HuH-7.5 (cell line): ENCODE measurements around the gene PDLIM5.
"Not testable (repeated sequence)": the region's sequence is repeated elsewhere in the genome, so short reads cannot be mapped to it uniquely, and the experiment has no call there.

Experiments
- DNase-seq: peaks from one replicate; pipeline ENCODE4 v3.0.0; 2011; ENCODE audit warnings: low spot score

Gene PDLIM5

GRCh38 chr4:94598758-94599157 lies 147.0 kb downstream of the PDLIM5 start:
- no peak for DNase-seq

DNA sequence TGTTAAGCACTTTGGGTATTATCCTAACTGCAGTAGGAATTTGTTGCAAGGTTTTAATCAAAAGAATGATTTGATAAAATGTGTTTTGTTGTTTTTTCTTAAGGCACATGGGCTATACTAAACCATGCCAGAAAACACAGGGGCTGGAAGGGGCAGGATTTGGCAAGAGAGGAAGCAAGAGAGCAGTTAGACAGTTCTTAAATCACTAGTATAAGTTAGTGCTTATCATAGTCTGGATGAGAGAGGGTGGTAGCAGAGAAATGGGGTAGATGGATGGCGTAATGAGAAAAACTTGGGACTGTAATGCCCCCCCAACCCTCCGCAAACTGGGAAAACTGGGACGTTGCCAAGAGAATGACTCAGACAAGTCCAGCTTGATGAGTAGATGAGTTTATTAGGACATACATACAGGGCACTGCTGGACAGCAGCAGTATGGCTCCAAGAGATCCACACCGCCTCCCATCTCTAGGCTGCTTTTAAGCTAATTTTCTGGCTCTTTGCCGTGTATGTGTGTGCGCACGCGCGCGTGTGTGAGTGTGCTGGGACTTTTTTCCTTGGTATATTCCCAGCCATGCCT lies 151.5 kb downstream of the PDLIM5 start:
- no peak for DNase-seq

DNA sequence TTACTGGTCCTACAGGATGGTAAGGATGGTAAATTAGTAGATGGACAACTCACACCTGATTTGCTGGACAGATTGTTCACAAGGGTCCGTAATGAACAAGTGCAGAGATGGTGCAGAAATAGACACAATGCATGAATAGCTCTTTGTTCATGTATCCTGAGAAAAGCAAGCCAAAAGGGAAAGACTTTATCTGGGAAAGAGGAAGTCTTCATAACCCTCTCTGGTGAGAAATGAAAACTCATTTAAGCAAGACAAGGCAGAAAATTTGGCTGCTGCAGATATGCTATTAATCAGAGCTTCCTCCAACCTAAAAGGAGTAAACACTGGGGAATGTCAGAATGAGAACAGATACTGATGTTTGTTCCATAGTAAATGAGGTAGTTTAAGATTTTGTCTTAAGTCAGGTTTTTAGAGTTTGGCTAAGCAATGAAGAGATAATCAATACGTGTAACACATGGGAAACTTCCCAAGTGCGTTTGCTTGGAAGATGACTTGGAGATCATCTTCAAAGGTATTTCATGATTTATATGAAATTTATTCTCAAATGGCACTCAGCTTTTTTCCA lies 153.6 kb downstream of the PDLIM5 start:
- DNase-seq, result no peak

DNA sequence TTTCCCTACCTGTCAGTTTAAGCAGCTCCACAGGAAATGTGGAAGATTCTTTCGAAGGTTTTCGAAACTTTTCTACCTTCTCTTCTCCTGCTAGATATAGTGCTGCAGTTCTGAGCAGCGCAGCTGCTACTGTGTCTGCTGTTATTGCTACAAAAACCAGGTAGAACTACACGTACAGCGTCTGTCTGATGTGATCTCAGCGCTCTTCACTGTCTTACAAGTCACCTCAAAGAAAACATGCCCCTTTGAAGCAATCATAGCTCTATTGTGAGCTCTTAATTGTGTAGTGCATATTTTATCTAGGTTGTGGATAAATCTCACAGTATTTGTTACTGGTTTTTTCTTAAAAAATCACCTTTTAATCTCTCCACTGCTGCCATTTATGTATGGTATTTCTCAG lies 158.4 kb downstream of the PDLIM5 start:
- DNase-seq, result no peak

DNA sequence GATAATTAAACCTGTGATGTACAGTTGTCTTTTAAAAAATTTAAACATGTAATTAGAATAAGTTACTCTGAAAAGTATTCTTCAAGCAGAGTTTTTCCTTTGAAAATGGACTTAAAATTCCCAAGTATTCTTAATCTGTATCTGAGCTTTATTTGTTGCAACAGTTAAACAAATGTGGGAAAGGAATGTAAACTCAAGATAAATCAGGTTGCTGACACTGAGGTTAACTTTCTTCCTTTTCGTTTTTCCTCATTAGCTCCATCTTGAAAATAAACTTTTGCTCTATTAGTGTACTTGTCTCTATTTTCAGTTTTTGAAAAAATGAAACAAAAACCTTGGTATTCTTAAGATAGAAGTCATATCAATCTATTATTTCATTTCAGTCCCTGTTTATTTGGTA lies 161.5 kb downstream of the PDLIM5 start:
- no peak for DNase-seq

DNA sequence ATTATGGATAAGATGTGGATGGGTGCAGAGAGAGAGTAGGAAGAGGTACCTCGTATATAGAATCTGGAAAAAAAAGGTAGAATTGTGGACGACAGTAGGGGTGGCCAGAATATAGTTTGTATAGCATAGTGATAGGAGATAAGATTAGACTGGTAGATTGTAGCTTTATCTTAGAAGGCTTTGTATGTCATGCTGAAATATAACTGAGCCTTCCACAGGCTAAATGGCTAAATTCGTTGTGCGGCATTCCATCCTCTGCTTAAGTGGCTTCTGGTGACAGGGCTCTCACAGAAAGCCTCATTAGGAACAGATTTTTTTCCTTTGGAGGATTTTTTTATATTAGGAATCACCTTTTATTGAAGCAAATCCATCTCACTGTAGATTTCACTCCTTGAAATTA lies 163.7 kb downstream of the PDLIM5 start:
- no peak for DNase-seq

DNA sequence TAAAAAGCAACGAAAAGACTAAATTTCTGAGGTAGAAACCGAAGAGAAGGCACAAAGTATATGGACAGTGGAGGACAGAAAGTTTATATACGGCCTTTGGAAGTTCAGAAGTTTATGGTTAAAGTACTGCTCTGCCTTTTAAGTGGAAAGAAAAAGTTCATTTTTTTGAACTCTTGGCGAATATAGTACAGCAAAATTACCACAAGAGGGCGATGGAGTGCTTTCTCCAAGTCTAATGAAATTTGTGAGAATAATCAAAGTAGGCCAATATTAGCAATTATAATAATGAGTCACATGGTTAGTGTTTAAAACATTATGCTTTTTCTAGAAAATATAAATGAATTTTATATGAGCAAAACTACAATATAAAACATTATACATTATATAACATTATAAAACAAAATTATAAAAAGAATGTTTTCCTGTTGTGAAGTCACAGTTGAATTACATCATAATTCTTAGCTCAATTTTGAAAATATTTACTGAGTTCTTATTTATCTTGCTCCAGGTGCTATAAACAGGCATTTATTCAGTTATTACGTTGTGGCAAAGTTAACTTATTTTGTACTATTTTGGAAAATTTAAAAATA lies 169.8 kb downstream of the PDLIM5 start:
- no peak for DNase-seq

DNA sequence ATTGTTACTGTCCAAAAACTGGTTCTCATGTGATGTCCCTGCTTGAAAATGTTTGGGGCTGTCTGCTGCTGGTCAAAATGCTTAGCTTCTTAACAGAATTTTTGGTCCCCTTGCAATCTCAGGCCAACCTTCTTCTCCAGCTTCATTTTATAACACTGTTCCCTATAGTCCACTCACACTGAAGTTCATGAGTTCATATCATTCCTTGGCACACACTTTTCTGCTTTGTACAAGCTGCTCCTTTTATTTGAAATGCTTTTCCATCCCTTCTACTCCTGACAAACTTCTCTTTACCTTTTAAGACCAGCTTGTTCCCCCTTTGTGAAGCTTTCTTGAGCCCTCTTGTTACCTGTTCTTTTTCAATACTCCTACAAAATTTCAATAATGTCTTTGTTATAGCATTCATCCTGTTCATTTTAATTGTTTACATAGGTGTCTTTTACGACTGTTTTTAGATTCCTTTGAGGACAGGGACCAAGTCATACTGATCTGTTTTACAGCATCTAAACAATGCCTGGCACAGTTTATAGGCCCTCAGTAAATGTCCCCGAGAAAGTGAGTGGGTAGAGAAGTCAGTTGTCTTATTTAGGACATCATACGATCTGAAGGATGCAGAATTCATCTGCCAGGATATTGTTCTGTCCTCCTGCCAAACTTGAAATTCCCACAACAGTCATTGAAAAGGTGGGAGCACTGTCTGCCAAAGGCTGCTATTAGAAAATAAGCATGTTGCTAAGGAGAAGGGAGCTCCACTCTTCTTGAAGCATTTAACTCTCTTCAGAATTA lies 171.6 kb downstream of the PDLIM5 start:
- no peak for DNase-seq

GRCh38 chr4:94626942-94627341 lies 175.2 kb downstream of the PDLIM5 start:
- no peak for DNase-seq

DNA sequence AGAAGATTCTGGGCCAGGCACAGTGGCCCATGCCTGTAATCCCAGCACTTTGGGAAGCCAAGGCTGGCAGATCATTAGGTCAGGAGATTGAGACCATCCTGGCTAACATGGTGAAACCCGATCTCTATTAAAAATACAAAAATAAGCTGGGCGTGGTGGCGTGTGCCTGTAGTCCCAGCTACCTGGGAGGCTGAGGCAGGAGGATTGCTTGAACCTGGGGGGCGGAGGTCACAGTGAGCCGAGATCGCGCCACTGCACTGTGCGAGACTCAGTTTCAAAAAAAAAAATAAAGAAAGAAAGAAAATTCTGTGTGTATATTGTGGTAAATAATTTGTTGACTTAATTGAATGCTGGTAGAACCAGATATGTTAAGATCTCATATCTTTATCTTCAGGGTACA lies 177.3 kb downstream of the PDLIM5 start:
- not testable (repeated sequence) for DNase-seq

DNA sequence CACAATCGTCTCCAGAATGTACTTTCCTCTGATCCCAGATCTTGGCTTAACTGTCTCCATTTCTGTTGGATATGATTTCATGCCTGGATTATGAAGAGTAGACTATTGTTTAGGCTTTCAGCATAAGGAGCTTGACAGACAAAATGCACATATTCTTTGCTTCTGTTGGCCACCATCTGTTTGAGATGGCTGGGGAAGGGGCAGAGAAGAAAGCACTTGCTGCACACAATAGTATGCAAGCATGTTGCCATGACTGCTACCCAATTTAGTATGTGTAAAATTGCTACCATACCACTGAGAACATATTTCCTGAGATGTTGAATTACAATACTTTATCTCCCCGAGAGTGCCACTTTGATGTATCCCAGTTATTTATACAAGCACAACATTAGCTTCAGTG lies 178.1 kb downstream of the PDLIM5 start:
- no peak for DNase-seq

DNA sequence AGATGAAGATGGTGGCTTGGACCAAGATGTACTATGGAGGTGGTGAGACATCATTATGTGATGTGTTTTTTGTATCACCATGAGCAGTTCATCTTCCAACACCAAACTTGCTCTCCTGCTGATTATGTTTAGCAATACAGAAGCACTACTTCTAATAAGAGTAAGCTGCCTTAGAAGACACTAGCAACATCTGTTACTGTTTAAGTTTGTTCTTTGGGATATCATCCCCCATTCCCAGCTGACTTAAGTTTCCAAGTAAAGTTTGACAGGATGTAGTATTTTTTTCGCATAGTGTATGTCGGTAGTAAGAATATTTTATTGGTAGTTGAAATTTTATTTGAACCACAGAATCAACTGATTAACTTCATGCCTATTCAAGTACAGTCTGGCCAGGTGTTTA lies 182.5 kb downstream of the PDLIM5 start:
- DNase-seq, result no peak

DNA sequence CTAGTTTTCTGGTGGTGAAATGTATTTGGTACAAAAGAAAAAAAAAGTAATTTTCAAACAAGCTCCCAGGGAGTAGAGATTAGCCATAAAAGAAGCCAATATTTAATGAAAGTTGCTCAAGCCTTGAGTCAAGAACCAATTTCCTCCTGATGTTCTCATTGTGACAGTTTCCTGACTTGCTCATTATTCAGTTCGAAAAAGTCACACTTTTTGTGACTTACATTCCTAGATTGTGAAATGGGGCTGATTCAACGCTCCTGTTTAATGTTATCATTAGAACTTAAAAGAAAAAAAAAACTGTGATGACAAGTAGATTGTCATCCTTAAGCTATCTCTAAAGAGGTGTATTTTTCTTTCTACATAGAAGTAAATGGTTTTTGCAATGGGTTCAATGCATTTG lies 183.4 kb downstream of the PDLIM5 start:
- DNase-seq, result no peak

DNA sequence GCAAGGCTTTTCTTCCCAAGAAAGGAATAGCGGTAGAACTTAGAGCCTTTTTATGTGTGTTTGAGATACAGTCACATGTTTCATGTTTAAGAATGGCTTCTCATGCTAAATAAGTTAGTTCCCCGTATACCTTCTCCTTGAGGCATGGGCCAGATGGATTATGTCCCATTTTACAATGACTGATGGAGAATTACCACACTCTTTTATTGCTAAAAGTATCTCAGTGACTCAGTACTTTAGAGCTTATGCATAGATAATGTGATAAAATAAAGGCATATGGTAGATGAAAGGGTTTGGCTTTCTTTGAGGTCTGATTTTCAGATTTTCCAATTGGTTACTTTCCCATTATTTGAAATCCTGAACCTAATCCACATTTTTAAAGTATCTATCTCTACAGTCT lies 184.3 kb downstream of the PDLIM5 start:
- no peak for DNase-seq

DNA sequence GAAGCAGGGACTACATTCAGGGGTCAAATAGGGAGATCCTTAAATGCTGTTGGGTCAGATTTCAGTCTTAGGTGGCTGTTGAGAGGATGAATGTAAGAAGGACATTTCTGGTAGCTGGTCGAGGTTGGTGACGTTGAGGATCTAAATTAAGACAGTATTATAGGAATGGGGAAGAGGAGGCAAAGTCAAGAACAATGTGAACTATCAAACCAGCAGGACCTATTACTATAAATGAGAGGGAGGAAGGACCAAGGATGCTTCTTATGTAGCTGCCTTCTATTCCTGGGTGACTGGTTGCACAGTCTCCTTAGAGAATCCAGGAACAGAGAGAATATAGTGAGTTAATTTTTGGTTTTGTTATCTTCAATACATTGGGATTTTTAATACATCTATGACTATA lies 187.6 kb downstream of the PDLIM5 start:
- no peak for DNase-seq

DNA sequence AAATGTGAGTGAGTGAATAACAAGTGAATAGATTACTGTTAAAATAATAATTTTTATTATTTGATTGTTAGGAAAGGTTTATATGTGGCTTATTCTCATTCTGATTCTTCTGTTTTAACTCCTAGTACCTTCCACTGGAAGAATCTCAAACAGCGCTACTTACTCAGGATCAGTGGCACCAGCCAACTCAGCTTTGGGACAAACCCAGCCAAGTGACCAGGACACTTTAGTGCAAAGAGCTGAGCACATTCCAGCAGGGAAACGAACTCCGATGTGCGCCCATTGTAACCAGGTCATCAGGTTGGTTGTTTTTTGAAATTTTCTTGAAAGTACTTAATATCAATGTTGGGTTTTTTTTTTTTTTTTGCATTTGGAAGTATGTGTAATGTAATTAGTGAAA lies 188.4 kb downstream of the PDLIM5 start:
- no peak for DNase-seq

DNA sequence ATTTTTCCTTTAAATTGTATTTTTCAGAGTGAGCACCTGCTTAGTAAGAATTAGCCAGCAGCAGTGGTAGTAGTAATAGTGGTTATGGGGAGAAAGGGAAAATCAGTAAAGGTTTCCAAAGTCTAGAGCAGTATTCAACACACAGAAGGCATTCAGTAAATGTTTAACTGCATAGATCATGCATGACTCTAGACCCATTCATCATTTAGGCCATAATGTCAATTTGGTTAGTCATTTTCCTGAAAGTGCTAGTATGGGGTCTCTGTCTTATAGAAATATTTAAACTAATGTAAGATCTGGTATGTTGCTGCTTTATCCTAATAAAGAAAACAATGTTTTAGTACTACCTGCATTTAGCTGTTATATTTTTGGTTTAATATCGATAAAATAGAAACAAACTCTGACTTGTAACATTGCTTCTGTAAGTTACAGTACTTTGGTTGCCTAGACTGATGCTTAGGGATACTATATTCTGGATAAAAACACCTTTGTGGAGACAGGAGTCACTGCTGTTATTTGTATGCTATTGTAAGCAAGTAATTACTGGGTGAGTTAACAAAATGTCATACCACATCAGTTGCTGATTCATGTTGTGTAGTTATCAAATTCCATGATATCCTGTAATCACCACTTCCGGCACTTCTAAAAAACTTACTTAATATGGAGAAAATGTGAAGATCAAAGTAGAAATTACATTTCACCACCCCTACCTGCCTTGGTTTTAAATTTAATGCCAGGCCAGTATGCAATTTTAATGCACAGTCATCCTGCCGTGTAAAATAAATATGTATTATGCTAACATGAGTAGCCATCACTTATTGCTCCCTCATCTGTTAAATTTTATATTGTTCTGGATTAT lies 190.2 kb downstream of the PDLIM5 start:
- DNase-seq, result no peak

DNA sequence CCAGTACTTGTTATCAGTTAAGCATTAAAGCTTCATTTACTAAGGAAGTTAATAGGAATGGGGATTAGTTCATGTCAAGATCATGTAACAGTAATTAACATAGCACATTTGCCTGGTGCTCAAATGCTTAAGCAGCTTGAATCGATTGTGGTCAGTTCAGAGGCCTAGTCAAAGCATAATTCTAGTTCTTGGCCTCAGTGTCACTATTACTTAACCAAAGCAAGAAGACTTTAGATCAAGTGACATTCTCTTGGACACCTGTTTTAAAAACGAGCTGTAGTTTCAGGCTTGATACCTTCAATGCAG lies 190.8 kb downstream of the PDLIM5 start:
- DNase-seq, result no peak

DNA sequence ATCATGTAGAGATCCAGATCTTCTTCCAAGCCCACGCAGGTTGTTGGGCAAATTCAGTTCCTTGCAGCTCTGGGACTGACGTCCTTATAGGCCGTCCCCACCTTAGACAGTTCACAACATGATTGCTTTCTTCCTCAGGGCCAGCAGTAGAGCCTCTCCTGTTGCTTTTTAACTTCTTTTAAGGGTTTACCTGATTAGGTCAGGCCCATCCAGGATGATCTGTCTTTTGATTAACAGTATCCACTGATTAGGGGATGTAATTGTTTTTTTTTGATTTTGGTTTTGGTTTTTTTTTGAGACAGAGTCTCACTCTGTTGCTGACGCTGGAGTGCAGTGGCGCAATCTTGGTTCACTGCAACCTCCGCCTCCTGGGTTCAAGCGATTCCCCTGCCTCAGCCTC lies 197.0 kb downstream of the PDLIM5 start:
- no peak for DNase-seq

DNA sequence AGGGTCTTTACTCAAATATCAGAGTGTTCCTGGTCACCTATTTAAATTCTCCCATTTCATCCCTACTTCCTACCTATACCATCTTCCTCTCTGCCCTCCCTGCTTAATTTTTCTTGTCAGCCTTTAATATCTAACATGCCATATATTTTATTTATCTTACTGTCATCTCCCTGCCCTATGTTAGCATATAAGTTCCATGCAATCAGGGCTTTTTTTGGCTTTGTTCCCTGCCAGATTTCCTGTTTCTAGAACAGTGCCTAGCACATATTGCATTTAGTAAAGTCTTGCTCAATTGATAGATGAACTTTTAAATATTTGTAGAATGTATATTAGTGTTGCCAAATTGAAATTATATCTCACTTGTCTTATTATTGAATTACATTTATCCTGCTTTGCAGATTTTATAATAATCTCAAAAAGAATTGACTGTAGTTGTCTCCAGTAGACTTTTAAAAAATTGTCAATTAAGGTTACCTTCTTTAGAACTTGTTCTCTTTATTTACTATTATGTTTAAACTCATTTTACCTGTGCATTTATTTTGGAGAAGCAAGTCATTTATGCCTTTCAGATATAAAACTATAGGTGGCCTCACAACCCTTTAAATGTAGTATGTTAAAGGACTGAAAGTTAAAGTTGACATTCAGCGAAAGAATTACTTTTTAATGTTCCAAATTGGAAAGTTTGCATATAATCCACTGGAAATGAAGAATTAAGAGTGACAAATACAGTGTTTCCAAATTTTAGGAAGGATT lies 197.8 kb downstream of the PDLIM5 start:
- DNase-seq, result no peak

DNA sequence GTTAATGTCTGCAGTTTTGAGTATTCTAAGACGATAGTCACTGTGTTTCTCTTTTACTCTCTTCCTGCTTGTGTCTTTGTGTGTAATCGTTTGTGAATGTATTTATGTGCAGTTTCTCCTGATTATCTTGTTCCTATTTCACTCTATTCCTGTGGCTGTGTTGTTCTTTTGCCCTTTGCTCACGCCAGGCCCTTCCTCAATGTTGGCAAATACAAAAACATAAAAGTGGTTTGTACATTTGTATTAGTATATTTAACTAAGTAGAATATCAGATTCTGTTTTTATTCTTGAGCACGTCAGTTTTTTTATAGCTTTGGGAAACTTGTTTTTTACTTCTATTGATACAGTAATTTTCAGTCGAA lies 198.4 kb downstream of the PDLIM5 start:
- no peak for DNase-seq

DNA sequence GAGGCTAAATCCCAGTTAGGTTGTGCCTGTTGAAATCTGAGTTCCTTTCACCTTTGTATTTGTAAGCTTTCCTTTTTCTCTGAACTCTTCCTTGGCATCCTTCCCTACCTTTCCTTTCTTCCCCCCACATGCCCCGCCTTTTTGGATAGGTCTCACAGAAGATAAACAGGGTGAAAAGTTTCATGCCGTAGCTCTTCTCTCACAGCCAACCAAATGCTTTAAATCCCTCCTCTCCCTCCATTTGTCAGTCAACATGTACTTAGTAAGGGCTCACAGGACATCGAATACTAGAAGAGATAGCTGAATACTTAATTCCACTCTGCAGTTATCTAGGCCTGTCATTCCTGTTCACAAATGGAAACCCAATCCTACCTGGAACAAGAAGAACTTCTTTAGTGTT lies 198.9 kb downstream of the PDLIM5 start:
- no peak for DNase-seq
